ENCODE results near the gene MBNL3. TPM values are rescaled to one million over a fixed set of nuclear protein-coding genes. Genes with fewer than 3 reads are reported as not detected.
A peak's percentile ranks its signal among the peaks of the same experiment; 100 is the strongest.

Gene MBNL3
- total and polyA plus RNA-seq, 9 of the 15 experiments (the other 6 are each of a cell fraction or from before 2014, with no cell fraction given): under 0.01 to 0.25 (median 0.16) TPM

GRCh38 chrX:132468454-132468853 lies 20.4 kb downstream of the MBNL3 start:
- H3K9me1 ChIP-seq (ENCODE audit: control insufficient read depth, insufficient read depth, low read length): no peaks in the 10 kb centered on the region
- ATAC-seq (no peak), DNase-seq (ENCODE audit: extremely low read depth in 1 of 4, low spot score in 3 of 4) (no peak), FAIRE-seq (no peak)
- no peak overlapping the region for H3K27ac ChIP-seq (ENCODE audit: extremely low read depth, low read depth, low read length)
- in situ Hi-C loops (cut with MboI) (loop anchor here (25.0 kb wide), 1 partner anchor 631 kb away; no protein-coding TSS in a partner anchor), intact Hi-C loops (cut with micrococcal nuclease) (no loop called here)
- H3K9me3 ChIP-seq (replicated peaks; ENCODE audit: control insufficient read depth, insufficient read depth, low read depth, low read length): no peaks in the 10 kb centered on the region
- H3K4me2 ChIP-seq (ENCODE audit: insufficient read depth, low read length): no peak overlapping the region
- H3K4me1 ChIP-seq (replicated peaks in 1 of 2; ENCODE audit: control insufficient read depth in 2 of 2, insufficient read depth in 2 of 2, low read length in 2 of 2): no peaks in the 10 kb centered on the region
- no peaks in the 10 kb centered on the region for H3K79me2 ChIP-seq (ENCODE audit: control insufficient read depth, insufficient read depth, low read length)
- H2AFZ ChIP-seq (ENCODE audit: low read depth, low read length): no peak overlapping the region
- BruUV-seq (replicated peaks): no TSS peak
- H4K20me1 ChIP-seq (replicated peaks; ENCODE audit: control insufficient read depth, insufficient read depth, low read length): no peaks in the 10 kb centered on the region
- ChIA-PET POLR2A (no interaction called here), CTCF (ENCODE audit: low intra/inter-chr PET ratio) (no interaction called here)
- 0% methylated on average over 3 of the region's 3 CpGs for WGBS (ENCODE audit: insufficient coverage, low coverage, missing lambda C conversion rate)
- no peak overlapping the region for H3K4me3 ChIP-seq
- no peaks in the 10 kb centered on the region for H3K36me3 ChIP-seq (ENCODE audit: control insufficient read depth, insufficient read depth, low read length)
- H3K9ac ChIP-seq (ENCODE audit: insufficient read depth in 1 of 2, low read depth in 2 of 2, low read length in 2 of 2): no peak overlapping the region
- no peaks in the 10 kb centered on the region for H3K27me3 ChIP-seq (ENCODE audit: control insufficient read depth in 2 of 2, insufficient read depth in 2 of 2, low read length in 2 of 2)
- peak; percentile 87 for TF ChIP-seq RBM25 (IDR thresholded peaks at IDR 0.05; ENCODE audit: low read depth, low read length, severe bottlenecking)
- no peak for TF ChIP-seq GATAD2A (IDR thresholded peaks at IDR 0.05)

- no peaks in the 10 kb centered on the region for H4K20me1 ChIP-seq (replicated peaks; ENCODE audit: control insufficient read depth, insufficient read depth, low read length)
- no peak overlapping the region for H2AFZ ChIP-seq (ENCODE audit: low read depth, low read length)
- no peaks in the 10 kb centered on the region for H3K36me3 ChIP-seq (ENCODE audit: control insufficient read depth, insufficient read depth, low read length)
- no peaks in the 10 kb centered on the region for H3K79me2 ChIP-seq (ENCODE audit: control insufficient read depth, insufficient read depth, low read length)
- no peak for TF ChIP-seq XRCC5 (IDR thresholded peaks at IDR 0.05; ENCODE audit: low read depth, low read length)
- no peak for TF ChIP-seq ZBTB34 (CRISPR knock-in tag; IDR thresholded peaks at IDR 0.05)
- TF ChIP-seq SMARCE1 (IDR thresholded peaks at IDR 0.05): no peak
- no peak for TF ChIP-seq ESRRA (IDR thresholded peaks at IDR 0.05; ENCODE audit: borderline replicate concordance, low read depth)
- TF ChIP-seq NFE2L1 (tag; IDR thresholded peaks at IDR 0.05; ENCODE audit: borderline replicate concordance, low read depth): no peak
- no peak for TF ChIP-seq ATF1 (CRISPR knock-in tag; IDR thresholded peaks at IDR 0.05)
- no peak for TF ChIP-seq ATF1 (tag; IDR thresholded peaks at IDR 0.05)
- TF ChIP-seq PTTG1 (tag; IDR thresholded peaks at IDR 0.05; ENCODE audit: low read depth): no peak
- TF ChIP-seq POLR2H (tag; IDR thresholded peaks at IDR 0.05; ENCODE audit: low read depth): no peak
- TF ChIP-seq GABPB1 (CRISPR knock-in tag; IDR thresholded peaks at IDR 0.05): no peak
- no peak for TF ChIP-seq ZC3H4 (CRISPR knock-in tag; IDR thresholded peaks at IDR 0.05; ENCODE audit: borderline replicate concordance)
- no peak for TF ChIP-seq ZNF217 (CRISPR knock-in tag; IDR thresholded peaks at IDR 0.05)
- FAIRE-seq (no peak), ATAC-seq (no peak), DNase-seq (ENCODE audit: extremely low read depth in 1 of 4, low spot score in 3 of 4) (no peak)
- no peaks in the 10 kb centered on the region for H3K9me3 ChIP-seq (replicated peaks; ENCODE audit: control insufficient read depth, insufficient read depth, low read depth, low read length)
- POLR2A ChIA-PET: no interaction called here
- intact Hi-C loops (cut with micrococcal nuclease): no loop called here
- no TSS peak for BruUV-seq (replicated peaks)
- no peaks in the 10 kb centered on the region for H3K4me1 ChIP-seq (replicated peaks in 1 of 2; ENCODE audit: control insufficient read depth in 2 of 2, insufficient read depth in 2 of 2, low read length in 2 of 2)
- H3K27ac ChIP-seq (ENCODE audit: extremely low read depth, low read depth, low read length): no peak overlapping the region
- in situ Hi-C loops (cut with MboI): loop anchor here (25.0 kb wide), 1 partner anchor 631 kb away; no protein-coding TSS in a partner anchor
- WGBS (ENCODE audit: insufficient coverage, low coverage, missing lambda C conversion rate): 27% methylated on average over 3 of the region's 3 CpGs
- no peaks in the 10 kb centered on the region for H3K9me1 ChIP-seq (ENCODE audit: control insufficient read depth, insufficient read depth, low read length)
- no peak overlapping the region for H3K9ac ChIP-seq (ENCODE audit: insufficient read depth in 1 of 2, low read depth in 2 of 2, low read length in 2 of 2)
- no peak overlapping the region for H3K4me3 ChIP-seq
- no peaks in the 10 kb centered on the region for H3K27me3 ChIP-seq (ENCODE audit: control insufficient read depth in 2 of 2, insufficient read depth in 2 of 2, low read length in 2 of 2)
- no peak overlapping the region for H3K4me2 ChIP-seq (ENCODE audit: insufficient read depth, low read length)
- CTCF ChIA-PET (ENCODE audit: low intra/inter-chr PET ratio): no interaction called here
These were observed 20.8 kb downstream of the MBNL3 start for GRCh38 chrX:132467989-132468388.
